H9 (cell line): ENCODE data around the gene YPEL4. TPM values are rescaled to one million over a fixed set of nuclear protein-coding genes. Genes with fewer than 3 reads are reported as not detected.
A peak's percentile ranks its signal among the peaks of the same experiment; 100 is the strongest.

Experiments
- DNase-seq: peaks from one replicate; pipeline ENCODE4 v3.0.0-alpha.2; 2017
- H2AFZ ChIP-seq: one replicate; pipeline ENCODE4 v1.6.1; 2013; ENCODE audit warnings: mild to moderate bottlenecking, low read length, control low read depth, moderate library complexity
- H2AK5ac ChIP-seq: 2 replicates; pipeline ENCODE4 v1.6.1; 2013; ENCODE audit warnings: low read length, control low read depth, mixed read lengths; ENCODE audit not compliant: insufficient read length
- H2BK120ac ChIP-seq: one replicate; pipeline ENCODE4 v1.6.1; 2013; ENCODE audit warnings: low read depth, mild to moderate bottlenecking, low read length, control low read depth, inconsistent platforms; ENCODE audit not compliant: poor library complexity, severe bottlenecking
- H2BK12ac ChIP-seq: 2 replicates; pipeline ENCODE4 v1.6.1; 2013; ENCODE audit warnings: low read length, control low read depth, mixed read lengths, low read depth; ENCODE audit not compliant: insufficient read length
- H2BK15ac ChIP-seq: 2 replicates; pipeline ENCODE4 v1.6.1; 2013; ENCODE audit warnings: low read depth, low read length, control low read depth
- H2BK20ac ChIP-seq: one replicate; pipeline ENCODE4 v1.6.1; 2013; ENCODE audit warnings: low read depth, mild to moderate bottlenecking, low read length, control low read depth, inconsistent platforms; ENCODE audit not compliant: poor library complexity, severe bottlenecking
- H2BK5ac ChIP-seq: 2 replicates; pipeline ENCODE4 v1.6.1; 2013; ENCODE audit warnings: low read length, control low read depth, mixed read lengths; ENCODE audit not compliant: insufficient read length
- H3K14ac ChIP-seq: 2 replicates; pipeline ENCODE4 v1.6.1; 2013; ENCODE audit warnings: low read length, control low read depth; ENCODE audit not compliant: insufficient read depth
- H3K18ac ChIP-seq: 2 replicates; pipeline ENCODE4 v1.6.1; 2013; ENCODE audit warnings: low read depth, mild to moderate bottlenecking, mixed read lengths, low read length, control low read depth; ENCODE audit not compliant: insufficient read length
- H3K23ac ChIP-seq: 2 replicates; pipeline ENCODE4 v1.6.1; 2013; ENCODE audit warnings: low read length, control low read depth, mixed read lengths, low read depth; ENCODE audit not compliant: insufficient read length
- H3K23me2 ChIP-seq: 2 replicates; pipeline ENCODE4 v1.6.1; 2013; ENCODE audit warnings: low read depth, mild to moderate bottlenecking, mixed read lengths, low read length, control low read depth; ENCODE audit not compliant: insufficient read length, poor library complexity, severe bottlenecking
- H3K27ac ChIP-seq: 2 replicates; pipeline ENCODE4 v1.5.1; 2013; ENCODE audit warnings: low read length, control low read depth, mixed read lengths, low read depth; ENCODE audit not compliant: insufficient read length
- H3K27me3 ChIP-seq: 2 replicates; pipeline ENCODE4 v1.6.1; 2013; ENCODE audit warnings: low read length, control low read depth, inconsistent platforms; ENCODE audit not compliant: insufficient read depth
- H3K4ac ChIP-seq: 2 replicates; pipeline ENCODE4 v1.6.1; 2013; ENCODE audit warnings: low read depth, mild to moderate bottlenecking, control low read depth, inconsistent platforms, low read length, moderate library complexity
- H3K4me1 ChIP-seq: 2 replicates; pipeline ENCODE4 v1.6.1; 2013; ENCODE audit warnings: low read length, control low read depth, inconsistent platforms; ENCODE audit not compliant: insufficient read depth
- H3K4me2 ChIP-seq: 2 replicates; pipeline ENCODE4 v1.6.1; 2013; ENCODE audit warnings: low read length, control low read depth, mixed read lengths; ENCODE audit not compliant: insufficient read length, insufficient read depth
- H3K56ac ChIP-seq: 2 replicates; pipeline ENCODE4 v1.6.1; 2013; ENCODE audit warnings: low read depth, mild to moderate bottlenecking, mixed read lengths, low read length, control low read depth; ENCODE audit not compliant: insufficient read length
- H3K79me1 ChIP-seq: 2 replicates; pipeline ENCODE4 v1.6.1; 2013; ENCODE audit warnings: low read depth, mild to moderate bottlenecking, moderate library complexity, low read length, control low read depth, inconsistent platforms; ENCODE audit not compliant: insufficient read depth, poor library complexity, severe bottlenecking
- H3K79me2 ChIP-seq: 2 replicates; pipeline ENCODE4 v1.6.1; 2013; ENCODE audit warnings: low read length, control low read depth, inconsistent platforms; ENCODE audit not compliant: insufficient read depth
- H3K9ac ChIP-seq: 2 replicates; pipeline ENCODE4 v1.6.1; 2013; ENCODE audit warnings: low read length, control low read depth, mixed read lengths; ENCODE audit not compliant: insufficient read length; ENCODE audit errors: extremely low read depth
- H3K9me3 ChIP-seq: one replicate; pipeline ENCODE4 v1.6.1; 2013; ENCODE audit warnings: low read depth, low read length, inconsistent platforms; ENCODE audit not compliant: control insufficient read depth
- H3T11ph ChIP-seq: one replicate; pipeline ENCODE4 v1.6.1; 2013; ENCODE audit warnings: mild to moderate bottlenecking, low read length, control low read depth, inconsistent platforms
- H4K20me1 ChIP-seq: one replicate; pipeline ENCODE4 v1.6.1; 2013; ENCODE audit not compliant: control insufficient read depth, insufficient read length, insufficient read depth
- H4K5ac ChIP-seq: 2 replicates; pipeline ENCODE4 v1.6.1; 2013; ENCODE audit warnings: low read depth, mild to moderate bottlenecking, mixed read lengths, low read length, control low read depth; ENCODE audit not compliant: insufficient read length
- H4K8ac ChIP-seq: replicated peaks from 2 replicates; pipeline ENCODE4 v1.6.1; 2013; ENCODE audit warnings: low read length, control low read depth, mixed read lengths, low read depth; ENCODE audit not compliant: insufficient read length
- H4K91ac ChIP-seq: 2 replicates; pipeline ENCODE4 v1.6.1; 2013; ENCODE audit warnings: low read depth, mild to moderate bottlenecking, moderate library complexity, mixed read lengths, low read length, control low read depth; ENCODE audit not compliant: insufficient read length
- H3K27ac Mint-ChIP-seq, 3 experiments: 2 replicates in 2 of 3; 3 replicates in 1 of 3; pipeline ENCODE4 v1.8.0; 2020 to 2021; ENCODE audit warnings: mixed read lengths in 3 of 3, mild to moderate bottlenecking in 1 of 3, moderate library complexity in 1 of 3
- H3K27me3 Mint-ChIP-seq: 2 replicates; pipeline ENCODE4 v1.8.0; 2021; ENCODE audit warnings: low read depth, mild to moderate bottlenecking, moderate library complexity, mixed read lengths
- H3K36me3 Mint-ChIP-seq, 3 experiments: 2 replicates in 2 of 3; 3 replicates in 1 of 3; pipeline ENCODE4 v1.8.0; 2020 to 2021; ENCODE audit warnings: low read depth in 3 of 3, mixed read lengths in 3 of 3; ENCODE audit not compliant: insufficient read depth in 1 of 3
- H3K4me1 Mint-ChIP-seq, 2 experiments: 2 replicates each; pipeline ENCODE4 v1.8.0; 2020; ENCODE audit warnings: mixed read lengths in 2 of 2
- H3K4me3 Mint-ChIP-seq, 2 experiments: 2 replicates in 1 of 2; 3 replicates in 1 of 2; pipeline ENCODE4 v1.8.0; 2020 to 2021; ENCODE audit warnings: mild to moderate bottlenecking in 2 of 2, mixed read lengths in 2 of 2, moderate library complexity in 1 of 2
- H3K9me3 Mint-ChIP-seq, 2 experiments: 2 replicates in 1 of 2; 3 replicates in 1 of 2; pipeline ENCODE4 v1.8.0; 2020; ENCODE audit warnings: mild to moderate bottlenecking in 2 of 2, mixed read lengths in 2 of 2, moderate library complexity in 1 of 2
- CTCF ChIP-seq: fragments of 200-600 bp; sonication (generic); conservative IDR thresholded peaks from 3 replicates; pipeline ENCODE4 v1.8.0; 2021; ENCODE audit warnings: antibody characterized with exemption, mild to moderate bottlenecking
- WGBS: extraction: QIAGEN DNeasy Blood & Tissue Kit; methylation state at CpG from one replicate; pipeline ENCODE4 v1.1.7; 2013; ENCODE audit warnings: missing lambda C conversion rate, low lambda C conversion rate, mixed read lengths; ENCODE audit not compliant: insufficient read length; ENCODE audit errors: extremely low coverage; 5-methylcytosine and 5-hydroxymethylcytosine counted together
- long read RNA-seq: library from polyadenylated mRNA; unstranded; transcript quantifications from one replicate; pipeline ENCODE4 v2.0.0, GENCODE V29; 2020
- total RNA-seq: library from RNA; stranded (reverse); gene quantifications from 2 replicates; pipeline ENCODE4 v1.2.1, GENCODE V29; 2021

The YPEL4 gene
- 0.13 TPM in 1 of 2 replicates, not detected in the other for total RNA-seq
- long read RNA-seq, partial matches to known transcripts, result 0 of 10 reads
- long read RNA-seq, other reads (novel, unspliced or antisense), result 10 of 10 reads

DNA sequence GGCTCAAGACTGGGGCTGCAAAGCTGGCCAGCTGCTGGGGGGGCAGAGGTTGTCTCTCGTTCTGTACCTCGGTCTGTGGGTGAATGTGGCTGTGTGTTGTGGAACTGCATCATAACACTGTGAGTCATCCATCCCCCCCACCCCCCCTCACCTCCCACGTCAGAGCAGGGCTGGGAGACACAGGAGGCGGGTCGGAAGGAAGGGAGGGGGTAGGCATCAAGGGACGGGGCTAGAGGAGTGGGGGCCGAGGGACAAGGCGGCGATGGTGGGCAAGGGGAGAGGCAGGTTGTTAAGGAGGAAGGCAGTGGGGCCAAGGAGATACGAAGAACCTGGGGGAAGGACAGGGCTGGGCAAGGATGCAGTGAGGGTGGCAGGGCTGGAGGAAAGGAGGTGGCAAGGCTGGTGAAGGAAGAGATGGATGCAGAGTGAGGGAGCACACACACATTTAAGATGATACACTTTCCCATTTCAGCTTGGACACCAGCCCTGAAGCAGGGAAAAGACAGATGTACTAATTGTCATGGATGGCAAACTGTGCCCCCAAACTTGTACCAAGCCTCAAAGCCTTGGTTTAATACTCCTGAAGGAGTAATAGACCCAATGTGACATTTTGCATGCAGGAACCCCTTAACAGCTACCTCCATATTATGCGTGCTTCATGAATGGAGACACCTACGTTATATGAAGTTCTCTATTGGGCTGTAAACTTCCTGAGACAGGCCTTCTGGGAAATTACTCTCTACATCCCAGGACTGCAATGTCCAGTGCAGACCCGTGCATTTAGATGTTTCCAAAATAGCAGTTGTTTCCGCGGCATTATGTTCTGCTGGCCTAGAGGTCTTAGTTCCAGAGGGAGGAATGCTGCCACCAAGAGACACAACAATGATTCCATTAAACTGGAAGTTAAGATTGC is at the start of gene YPEL4:
YPEL4 (minus strand) TSS at position 87 of the 913 bp plus-strand sequence. CDS start 2,805 bp downstream, outside the sequence.
- Mint-ChIP-seq H3K36me3 (peaks cover 0 to 12% (median 8%) of the 10 kb centered on the region in 3 experiments; a peak in 2 of 7 replicates), H3K27me3 (peaks cover 40% of the 10 kb centered on the region), H3K4me1 (peaks cover 66 to 85% of the 10 kb centered on the region in 2 experiments), H3K4me3 (peak within 1 kb of the TSS; percentile 62 to 83), H3K9me3 (no peaks in the 10 kb centered on the region), H3K27ac (peak within 1 kb of the TSS; percentile 20 to 95 (median 93))
- H2AFZ ChIP-seq, result no peak within 1 kb of the TSS
- no peak within 1 kb of the TSS for H4K8ac ChIP-seq
- no peak within 1 kb of the TSS for H3K27ac ChIP-seq
- H2BK12ac ChIP-seq, result no peak within 1 kb of the TSS
- H3K9me3 ChIP-seq, result no peaks in the 10 kb centered on the region
- peak within 1 kb of the TSS; percentile 4 for H3K18ac ChIP-seq
- no peak for TF ChIP-seq CTCF
- no peak within 1 kb of the TSS for H3T11ph ChIP-seq
- no CpG with 5 or more reads among the region's 15 CpGs for WGBS
- no peaks in the 10 kb centered on the region for H4K20me1 ChIP-seq
- H3K4me2 ChIP-seq, result peak within 1 kb of the TSS; percentile 51
- H3K4me1 ChIP-seq, result peaks cover 18% of the 10 kb centered on the region
- H3K4ac ChIP-seq, result no peak within 1 kb of the TSS
- peaks cover 16% of the 10 kb centered on the region for H3K23me2 ChIP-seq
- no peak within 1 kb of the TSS for H2BK120ac ChIP-seq
- peak; percentile 83 for DNase-seq
- no peak within 1 kb of the TSS for H4K91ac ChIP-seq
- no peak within 1 kb of the TSS for H2AK5ac ChIP-seq
- no peaks in the 10 kb centered on the region for H3K79me2 ChIP-seq
- no peak within 1 kb of the TSS for H2BK15ac ChIP-seq
- no peak within 1 kb of the TSS for H3K56ac ChIP-seq
- no peaks in the 10 kb centered on the region for H3K79me1 ChIP-seq
- H2BK5ac ChIP-seq, result no peak within 1 kb of the TSS
- no peak within 1 kb of the TSS for H3K23ac ChIP-seq
- H4K5ac ChIP-seq, result no peak within 1 kb of the TSS
- H3K9ac ChIP-seq, result peak within 1 kb of the TSS; percentile 7
- no peak within 1 kb of the TSS for H2BK20ac ChIP-seq
- 0 out of 2 replicates have a peak within 1 kb of the TSS, but pooled peaks have one; percentile 23 for H3K14ac ChIP-seq
- H3K27me3 ChIP-seq, result no peaks in the 10 kb centered on the region; the same call in 1 of the 2 replicates
